B cell (primary cell): Measurements from ENCODE around the gene TNFAIP1. TPM values are rescaled to one million over a fixed set of nuclear protein-coding genes. Genes with fewer than 3 reads are reported as not detected.

Experiments
- ATAC-seq: fragments of 200-7000 bp; cut with Tn5 transposase; one replicate; pipeline ENCODE4 v1.10.0; 2021; ENCODE audit warnings: low read depth, mild to moderate bottlenecking, moderate number of reproducible peaks, moderate library complexity
- CTCF ChIA-PET: fragments of 350-600 bp; sonication (Branson Sonifier 250); formaldehyde crosslinking; loops from one replicate; lab custom pipeline; 2021; ENCODE audit warnings: antibody characterized with exemption, inconsistent platforms; lab: Charles Lee
- POLR2A ChIA-PET: fragments of 350-600 bp; sonication (Branson Sonifier 250); formaldehyde crosslinking; loops from one replicate; lab custom pipeline; 2021; ENCODE audit warnings: antibody characterized with exemption; lab: Charles Lee
- DNase-seq: peaks from one replicate; pipeline ENCODE4 v3.0.0; 2013
- H2AFZ ChIP-seq: 2 replicates; pipeline ENCODE4 v1.6.1; 2012; ENCODE audit warnings: mild to moderate bottlenecking, low read depth, low read length; ENCODE audit not compliant: insufficient read depth, poor library complexity, severe bottlenecking
- H3K27ac ChIP-seq, 2 donors: 1 replicate in 1 of 2; 2 replicates in 1 of 2; pipeline ENCODE4 v1.5.1; 2012 to 2013; ENCODE audit warnings: low read length in 2 of 2, mild to moderate bottlenecking in 2 of 2, moderate library complexity in 1 of 2
- H3K27me3 ChIP-seq, 4 experiments: fragments of 200-600 bp in 1 of 4; sonication (generic) in 1 of 4; replicated peaks in 1 of 4; 1 replicate in 2 of 4; 2 replicates in 2 of 4; pipeline versions ENCODE4 v1.6.1 to v1.7.0; 2013 to 2016; ENCODE audit warnings: low read length in 3 of 4, mild to moderate bottlenecking in 2 of 4, mixed read lengths in 1 of 4, moderate library complexity in 1 of 4; ENCODE audit not compliant: insufficient read depth in 4 of 4, control insufficient read depth in 3 of 4; ENCODE audit errors: control extremely low read depth in 1 of 4
- H3K36me3 ChIP-seq, 2 experiments: replicated peaks in 1 of 2; 1 replicate in 1 of 2; 2 replicates in 1 of 2; pipeline versions ENCODE4 v1.6.1 to v1.7.1; 2013; ENCODE audit warnings: low read length in 1 of 2; ENCODE audit not compliant: insufficient read depth in 2 of 2, control insufficient read depth in 1 of 2; ENCODE audit errors: control extremely low read depth in 1 of 2, extremely low read depth in 1 of 2
- H3K4me1 ChIP-seq, 2 donors: fragments of 200-600 bp in 1 of 2; sonication (generic) in 1 of 2; 1 replicate in 1 of 2; 2 replicates in 1 of 2; pipeline versions ENCODE4 v1.5.1 to v1.6.1; 2013 to 2017; ENCODE audit warnings: low read length in 2 of 2; ENCODE audit not compliant: control insufficient read depth in 2 of 2, insufficient read depth in 2 of 2
- H3K4me2 ChIP-seq: replicated peaks from 2 replicates; pipeline ENCODE3; 2012; ENCODE audit warnings: mild to moderate bottlenecking, low read depth, low read length; ENCODE audit not compliant: poor library complexity, severe bottlenecking
- H3K4me3 ChIP-seq, 5 experiments: fragments of 200-600 bp in 1 of 5; sonication (generic) in 1 of 5; 1 replicate in 3 of 5; 2 replicates in 2 of 5; pipeline versions ENCODE4 v1.5.1 to v1.7.0; 2011 to 2016; ENCODE audit warnings: low read length in 4 of 5, mild to moderate bottlenecking in 4 of 5, low read depth in 2 of 5, control low read depth in 1 of 5, moderate library complexity in 1 of 5; ENCODE audit not compliant: insufficient read depth in 1 of 5; ENCODE audit errors: control extremely low read depth in 1 of 5, extremely low read depth in 1 of 5
- H3K79me2 ChIP-seq: fragments of 200-600 bp; sonication (generic); one replicate; pipeline ENCODE4 v1.6.0; 2016; ENCODE audit warnings: low read length; ENCODE audit not compliant: control insufficient read depth, insufficient read depth
- H3K9ac ChIP-seq: fragments of 200-600 bp; sonication (generic); 2 replicates; pipeline ENCODE4 v1.6.1; 2017; ENCODE audit warnings: mild to moderate bottlenecking, low read length, moderate library complexity
- H3K9me3 ChIP-seq, 3 donors: one replicate each; pipeline versions ENCODE4 v1.6.1 to v1.7.1; 2013; ENCODE audit warnings: low read length in 2 of 3; ENCODE audit not compliant: control insufficient read depth in 2 of 3, insufficient read depth in 1 of 3; ENCODE audit errors: control extremely low read depth in 1 of 3
- H4K20me1 ChIP-seq: 2 replicates; pipeline ENCODE4 v1.6.0; 2012; ENCODE audit warnings: mild to moderate bottlenecking, low read length; ENCODE audit not compliant: insufficient read depth, control insufficient read depth, poor library complexity, severe bottlenecking
- H3K27ac Mint-ChIP-seq: one replicate; pipeline ENCODE4 v1.8.0; 2021; ENCODE audit warnings: mixed read lengths
- H3K27me3 Mint-ChIP-seq: one replicate; pipeline ENCODE4 v1.8.0; 2021; ENCODE audit warnings: mixed read lengths
- H3K4me1 Mint-ChIP-seq: one replicate; pipeline ENCODE4 v1.8.0; 2021; ENCODE audit warnings: mixed read lengths
- H3K4me3 Mint-ChIP-seq: one replicate; pipeline ENCODE4 v1.8.0; 2021; ENCODE audit warnings: mixed read lengths
- H3K9me3 Mint-ChIP-seq: one replicate; pipeline ENCODE4 v1.8.0; 2022; ENCODE audit warnings: mixed read lengths; ENCODE audit not compliant: insufficient read depth
- CTCF ChIP-seq: fragments of 200-600 bp; IDR thresholded peaks from one replicate; pipeline ENCODE4 v1.8.0; 2022; ENCODE audit warnings: antibody characterized with exemption, mild to moderate bottlenecking
- EZH2 ChIP-seq: IDR thresholded peaks from 2 replicates; pipeline ENCODE4 v1.6.1; 2012; ENCODE audit warnings: borderline replicate concordance, low read depth, mild to moderate bottlenecking, moderate library complexity, low read length; ENCODE audit not compliant: insufficient read depth, poor library complexity, severe bottlenecking
- WGBS: methylation state at CpG from one replicate; pipeline ENCODE4 v1.1.5; 2013; ENCODE audit warnings: missing lambda C conversion rate; ENCODE audit not compliant: insufficient coverage; 5-methylcytosine and 5-hydroxymethylcytosine counted together
- intact Hi-C: fragments of 100-400 bp; cut with micrococcal nuclease; formaldehyde crosslinking; loops from one replicate; pipeline ENCODE4 v1.10.0; 2022
- polyA plus RNA-seq: library from polyadenylated mRNA; depleted of rRNA; stranded (reverse); fragments of >200 nt; gene quantifications from 2 replicates; pipeline ENCODE4 v1.2.3, GENCODE V29; 2012
- total RNA-seq, 2 donors: library from RNA; stranded (reverse); fragments of 120-200 nt in 1 of 2; gene quantifications; 1 replicate in 1 of 2; 2 replicates in 1 of 2; pipeline versions ENCODE4 v1.2.3 to v1.2.4, GENCODE V29; 2013 to 2022

The TNFAIP1 gene
- total and polyA plus RNA-seq, 2 donors (not counting 1 experiment from before 2014, with no cell fraction given): 10.7 to 20.4 TPM

DNA sequence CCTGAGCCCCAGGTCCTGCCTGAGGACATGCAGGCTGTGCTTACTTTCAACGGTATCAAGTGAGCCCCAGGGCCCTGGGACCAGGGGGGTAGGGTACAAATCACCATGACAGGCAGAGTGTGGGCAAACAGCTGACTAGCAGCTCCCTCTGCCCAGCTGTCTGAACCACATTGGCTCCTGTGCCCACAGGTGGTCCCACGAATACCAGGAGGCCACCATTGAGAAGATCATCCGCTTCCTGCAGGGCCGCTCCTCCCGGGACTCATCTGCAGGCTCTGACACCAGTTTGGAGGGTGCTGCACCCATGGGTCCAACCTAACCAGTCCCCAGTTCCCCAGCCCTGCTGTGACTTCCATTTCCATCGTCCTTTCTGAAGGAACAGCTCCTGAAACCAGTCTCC is 60.4 kb downstream of the TNFAIP1 start:
- ChIA-PET POLR2A (no interaction called here), CTCF (no interaction called here)
- no peaks in the 10 kb centered on the region for H3K27me3 ChIP-seq
- Mint-ChIP-seq H3K4me3 (no peak overlapping the region), H3K27me3 (no peaks in the 10 kb centered on the region), H3K27ac (no peak overlapping the region), H3K9me3 (no peaks in the 10 kb centered on the region), H3K4me1 (peaks cover 3% of the 10 kb centered on the region)
- H3K27ac ChIP-seq: no peak overlapping the region
- 93% methylated on average over 6 of the region's 6 CpGs for WGBS
- H2AFZ ChIP-seq: no peak overlapping the region
- no peak for DNase-seq
- no peak overlapping the region for H3K9ac ChIP-seq
- H3K9me3 ChIP-seq: no peaks in the 10 kb centered on the region
- no peaks in the 10 kb centered on the region for H3K4me1 ChIP-seq
- no peak overlapping the region for H3K4me2 ChIP-seq
- intact Hi-C loops: no loop called here
- H3K36me3 ChIP-seq: peaks cover 0 to 19% of the 10 kb centered on the region in 2 experiments
- H3K79me2 ChIP-seq: no peaks in the 10 kb centered on the region
- no peak overlapping the region for H3K4me3 ChIP-seq
- H4K20me1 ChIP-seq: no peaks in the 10 kb centered on the region
- no peak for ATAC-seq
- TF ChIP-seq CTCF (no peak), EZH2 (no peak)

Other genes starting within 250 kb of the TNFAIP1 start
- 5.4 and 6.4 TPM in 2 replicates for gene TMEM97, start 16.6 kb upstream of the TNFAIP1 start, total RNA-seq
- gene TMEM97, start 16.6 kb upstream of the TNFAIP1 start, polyA plus RNA-seq: 1.6 and 1.7 TPM in 2 replicates
- gene IFT20, start 289 bp upstream of the TNFAIP1 start, total RNA-seq: 33.5 and 35.9 TPM in 2 replicates
- 52.6 and 89.6 TPM in 2 replicates for gene IFT20, start 289 bp upstream of the TNFAIP1 start, polyA plus RNA-seq
- 29.7 and 35.7 TPM in 2 replicates for gene POLDIP2, start 21.8 kb downstream of the TNFAIP1 start, total RNA-seq
- 23.9 and 30.2 TPM in 2 replicates for gene POLDIP2, start 21.8 kb downstream of the TNFAIP1 start, polyA plus RNA-seq
- gene SEBOX, start 29.4 kb downstream of the TNFAIP1 start, total RNA-seq: not detected in 2 replicates
- not detected in 2 replicates for gene SEBOX, start 29.4 kb downstream of the TNFAIP1 start, polyA plus RNA-seq
- gene VTN, start 34.5 kb downstream of the TNFAIP1 start, total RNA-seq: 0.34 TPM in 1 of 2 replicates, not detected in the other
- 0.36 and 2.0 TPM in 2 replicates for gene VTN, start 34.5 kb downstream of the TNFAIP1 start, polyA plus RNA-seq
- 28.0 and 32.8 TPM in 2 replicates for gene SARM1, start 35.9 kb downstream of the TNFAIP1 start, total RNA-seq
- gene SARM1, start 35.9 kb downstream of the TNFAIP1 start, polyA plus RNA-seq: 15.3 and 22.5 TPM in 2 replicates
- 4.3 and 5.0 TPM in 2 replicates for gene SLC46A1, start 70.5 kb downstream of the TNFAIP1 start, total RNA-seq
- 0.97 and 2.5 TPM in 2 replicates for gene SLC46A1, start 70.5 kb downstream of the TNFAIP1 start, polyA plus RNA-seq
- not detected in 2 replicates for gene SLC13A2, start 137.9 kb downstream of the TNFAIP1 start, total RNA-seq
- gene SLC13A2, start 137.9 kb downstream of the TNFAIP1 start, polyA plus RNA-seq: not detected in 2 replicates
- gene FOXN1, start 170.6 kb downstream of the TNFAIP1 start, total RNA-seq: not detected in 2 replicates
- not detected in 2 replicates for gene FOXN1, start 170.6 kb downstream of the TNFAIP1 start, polyA plus RNA-seq
- 75.3 and 84.2 TPM in 2 replicates for gene UNC119, start 216.9 kb downstream of the TNFAIP1 start, total RNA-seq
- 174 and 180 TPM in 2 replicates for gene UNC119, start 216.9 kb downstream of the TNFAIP1 start, polyA plus RNA-seq
- 52.3 and 55.1 TPM in 2 replicates for gene PIGS, start 235.8 kb downstream of the TNFAIP1 start, total RNA-seq
- 44.1 and 54.5 TPM in 2 replicates for gene PIGS, start 235.8 kb downstream of the TNFAIP1 start, polyA plus RNA-seq
- 16.7 and 20.7 TPM in 2 replicates for gene ALDOC, start 241.1 kb downstream of the TNFAIP1 start, total RNA-seq
- gene ALDOC, start 241.1 kb downstream of the TNFAIP1 start, polyA plus RNA-seq: 26.6 and 27.6 TPM in 2 replicates